Prostate gland (tissue), 2 donors: ENCODE measurements around the gene THUMPD1. TPM values are rescaled to one million over a fixed set of nuclear protein-coding genes. Genes with fewer than 3 reads are reported as not detected.

Experiments
- DNase-seq: peaks from one replicate; pipeline ENCODE4 v3.0.0-alpha.2; 2019; ENCODE audit warnings: low spot score
- H3K27ac ChIP-seq, 2 donors: fragments of 200-600 bp; sonication (generic); 2 replicates each; pipeline ENCODE4 v1.5.1; 2017 to 2019
- H3K27me3 ChIP-seq: fragments of 200-600 bp; sonication (generic); replicated peaks from 2 replicates; pipeline ENCODE4 v1.5.1; 2019; ENCODE audit not compliant: insufficient read depth
- H3K36me3 ChIP-seq, 2 donors: fragments of 200-600 bp; sonication (generic); 1 replicate in 1 of 2; 2 replicates in 1 of 2; pipeline versions ENCODE4 v1.5.1 to v1.8.1; 2017 to 2019
- H3K4me1 ChIP-seq: fragments of 200-600 bp; sonication (generic); replicated peaks from 2 replicates; pipeline ENCODE4 v1.5.1; 2019
- H3K4me3 ChIP-seq, 2 donors: fragments of 200-600 bp; sonication (generic); 2 replicates each; pipeline ENCODE4 v1.5.1; 2017 to 2019
- H3K9me3 ChIP-seq: fragments of 200-600 bp; sonication (generic); 2 replicates; pipeline ENCODE4 v1.5.1; 2017
- POLR2A ChIP-seq: fragments of 450-650 bp; IDR thresholded peaks from one replicate; pipeline ENCODE4 v1.6.1; 2016; ENCODE audit warnings: antibody characterized with exemption, mild to moderate bottlenecking
- POLR2AphosphoS5 ChIP-seq: sonication (generic); formaldehyde crosslinking; IDR thresholded peaks from one replicate; pipeline ENCODE4 v1.6.1; 2017; ENCODE audit warnings: antibody characterized with exemption
- WGBS: methylation state at CpG from one replicate; pipeline ENCODE4 v1.1.5; 2018; 5-methylcytosine and 5-hydroxymethylcytosine counted together
- intact Hi-C: fragments of 100-400 bp; cut with DNase I; formaldehyde crosslinking; loops from one replicate; pipeline ENCODE4 v1.14.2; 2022
- total RNA-seq, 2 donors: library from RNA; depleted of rRNA; stranded (reverse); fragments of >200 nt; gene quantifications; one replicate each; pipeline ENCODE4 v1.1.0, GENCODE V29; 2016
- TF ChIP-seq, protein P1 (sequence below), 4 experiments: fragments of 200-600 bp in 2 of 4; fragments of 450-650 bp in 2 of 4; sonication (generic) in 2 of 4; IDR thresholded peaks; 1 replicate in 3 of 4; 2 replicates in 1 of 4; pipeline ENCODE4 v1.5.1; 2016 to 2019; ENCODE audit warnings: antibody characterized with exemption in 4 of 4, mild to moderate bottlenecking in 2 of 4, moderate library complexity in 2 of 4

Gene THUMPD1
- total RNA-seq, 2 donors from 2014 or later, result 107 to 167 TPM

DNA sequence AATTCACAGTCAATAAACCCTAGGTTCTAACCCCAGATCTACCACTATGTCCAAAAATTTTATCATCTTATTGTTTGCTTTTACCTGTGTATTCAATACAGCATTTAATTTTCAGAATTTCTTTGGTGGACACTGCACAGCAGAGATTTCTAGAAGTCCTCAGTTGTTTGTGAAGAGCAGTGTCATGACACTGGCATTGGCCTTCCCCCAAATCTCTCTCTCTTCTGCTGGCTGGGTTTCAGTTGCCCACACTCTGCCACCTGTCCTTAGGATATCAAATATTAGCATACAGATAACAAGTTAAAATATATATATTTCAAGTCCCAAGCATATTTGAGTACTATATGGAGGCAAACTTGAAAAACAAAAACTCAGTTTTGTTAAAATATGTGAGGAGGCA, 2.0 kb upstream of the THUMPD1 start:
- intact Hi-C loops, result no loop called here
- Histone ChIP-seq H3K27ac (peak overlapping the region in 1 of 2 donors; percentile 55), H3K4me1 (peaks cover 4% of the 10 kb centered on the region), H3K4me3 (no peak overlapping the region), H3K36me3 (no peaks in the 10 kb centered on the region), H3K27me3 (no peaks in the 10 kb centered on the region), H3K9me3 (no peaks in the 10 kb centered on the region)
- TF ChIP-seq POLR2A (no peak), POLR2AphosphoS5 (no peak)
- TF ChIP-seq, protein P1, sequence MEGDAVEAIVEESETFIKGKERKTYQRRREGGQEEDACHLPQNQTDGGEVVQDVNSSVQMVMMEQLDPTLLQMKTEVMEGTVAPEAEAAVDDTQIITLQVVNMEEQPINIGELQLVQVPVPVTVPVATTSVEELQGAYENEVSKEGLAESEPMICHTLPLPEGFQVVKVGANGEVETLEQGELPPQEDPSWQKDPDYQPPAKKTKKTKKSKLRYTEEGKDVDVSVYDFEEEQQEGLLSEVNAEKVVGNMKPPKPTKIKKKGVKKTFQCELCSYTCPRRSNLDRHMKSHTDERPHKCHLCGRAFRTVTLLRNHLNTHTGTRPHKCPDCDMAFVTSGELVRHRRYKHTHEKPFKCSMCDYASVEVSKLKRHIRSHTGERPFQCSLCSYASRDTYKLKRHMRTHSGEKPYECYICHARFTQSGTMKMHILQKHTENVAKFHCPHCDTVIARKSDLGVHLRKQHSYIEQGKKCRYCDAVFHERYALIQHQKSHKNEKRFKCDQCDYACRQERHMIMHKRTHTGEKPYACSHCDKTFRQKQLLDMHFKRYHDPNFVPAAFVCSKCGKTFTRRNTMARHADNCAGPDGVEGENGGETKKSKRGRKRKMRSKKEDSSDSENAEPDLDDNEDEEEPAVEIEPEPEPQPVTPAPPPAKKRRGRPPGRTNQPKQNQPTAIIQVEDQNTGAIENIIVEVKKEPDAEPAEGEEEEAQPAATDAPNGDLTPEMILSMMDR (IDR thresholded peaks at IDR 0.05), result no peak
- no peak for DNase-seq

- peaks cover 11% of the 10 kb centered on the region for H3K4me1 ChIP-seq
- no peaks in the 10 kb centered on the region for H3K9me3 ChIP-seq
- TF ChIP-seq, protein P1 (IDR thresholded peaks at IDR 0.05), result no peak
- TF ChIP-seq POLR2AphosphoS5, result peak; percentile 63
- TF ChIP-seq POLR2A, result peak; percentile 44
- H3K4me3 ChIP-seq, result peak overlapping the region; percentile 92 to 95
- no peaks in the 10 kb centered on the region for H3K27me3 ChIP-seq
- H3K36me3 ChIP-seq, result peaks cover 0 to 9% of the 10 kb centered on the region in 2 donors
- DNase-seq, result peak; percentile 92
- H3K27ac ChIP-seq, result peak overlapping the region; percentile 99
- intact Hi-C loops, result no loop called here
- WGBS, result 0% methylated on average over 36 of the region's 36 CpGs
These were observed 607 bp downstream of the THUMPD1 start for GRCh38 chr16:20740901-20741521.

GRCh38 chr16:20740007-20740883, 1.4 kb downstream of the THUMPD1 start:
- peaks cover 0 to 9% of the 10 kb centered on the region in 2 donors for H3K36me3 ChIP-seq
- peak overlapping the region; percentile 92 to 95 for H3K4me3 ChIP-seq
- H3K9me3 ChIP-seq, result no peaks in the 10 kb centered on the region
- 23% methylated on average over 11 of the region's 11 CpGs for WGBS
- peaks cover 11% of the 10 kb centered on the region for H3K4me1 ChIP-seq
- peak; percentile 40 for DNase-seq
- H3K27ac ChIP-seq, result peak overlapping the region; percentile 99
- no peaks in the 10 kb centered on the region for H3K27me3 ChIP-seq
- intact Hi-C loops, result no loop called here
- TF ChIP-seq POLR2AphosphoS5 (peak; percentile 17), POLR2A (no peak)
- TF ChIP-seq, protein P1 (IDR thresholded peaks at IDR 0.05), result peak in 3 of 4 experiments; percentile 44 to 71 (median 45)

GRCh38 chr16:20735490-20735889, 6.1 kb downstream of the THUMPD1 start:
- intact Hi-C loops, result loop anchor here (5.0 to 10.0 kb wide), 2 partner anchors 58 to 151 kb away; no protein-coding TSS in a partner anchor
- no peak for DNase-seq
- TF ChIP-seq, protein P1 (IDR thresholded peaks at IDR 0.05), result no peak
- TF ChIP-seq POLR2A (no peak), POLR2AphosphoS5 (no peak)
- 93% methylated on average over 1 of the region's 1 CpG for WGBS
- no peaks in the 10 kb centered on the region for H3K27me3 ChIP-seq
- H3K4me1 ChIP-seq, result peaks cover 7% of the 10 kb centered on the region
- no peaks in the 10 kb centered on the region for H3K9me3 ChIP-seq
- H3K4me3 ChIP-seq, result no peak overlapping the region
- peaks cover 0 to 9% of the 10 kb centered on the region in 2 donors for H3K36me3 ChIP-seq
- no peak overlapping the region for H3K27ac ChIP-seq
